CD4-positive, alpha-beta T cell treated with Interleukin-6 for 4 hours (primary cell): ENCODE results near the gene ITIH3.

ENCODE experiments used
- DNase-seq: peaks from one replicate; pipeline ENCODE4 v3.0.0-alpha.2; 2020; ENCODE audit warnings: mixed read lengths

Gene ITIH3

GRCh38 chr3:52793702-52794611, 639 bp upstream of the ITIH3 start:
- DNase-seq, result no peak

GRCh38 chr3:52795298-52795900, 803 bp downstream of the ITIH3 start:
- no peak for DNase-seq

- DNase-seq, result no peak
Measured at GRCh38 chr3:52796411-52796810, 1.8 kb downstream of the ITIH3 start.

- DNase-seq, result no peak
Measured at GRCh38 chr3:52798376-52798977, 3.9 kb downstream of the ITIH3 start.

- DNase-seq, result peak; percentile 18
Measured at GRCh38 chr3:52798978-52799476, 4.4 kb downstream of the ITIH3 start.

GRCh38 chr3:52800079-52800478, 5.5 kb downstream of the ITIH3 start:
- DNase-seq, result no peak

GRCh38 chr3:52801839-52802238, 7.2 kb downstream of the ITIH3 start:
- no peak for DNase-seq

GRCh38 chr3:52805270-52806039, 10.9 kb downstream of the ITIH3 start:
- no peak for DNase-seq

GRCh38 chr3:52809149-52809548, 14.6 kb downstream of the ITIH3 start:
- no peak for DNase-seq

- no peak for DNase-seq
Measured at GRCh38 chr3:52809662-52810377, 15.2 kb downstream of the ITIH3 start.

- no peak for DNase-seq
Measured at GRCh38 chr3:52810923-52811322, 16.3 kb downstream of the ITIH3 start.

- DNase-seq, result no peak
Measured at GRCh38 chr3:52811452-52812011, 16.9 kb downstream of the ITIH3 start.

GRCh38 chr3:52813810-52814209, 19.2 kb downstream of the ITIH3 start:
- DNase-seq, result no peak

GRCh38 chr3:52816199-52816598, 21.6 kb downstream of the ITIH3 start:
- DNase-seq, result no peak

- DNase-seq, result no peak
Measured at GRCh38 chr3:52816654-52817053, 22.1 kb downstream of the ITIH3 start.

GRCh38 chr3:52817221-52817620, 22.6 kb downstream of the ITIH3 start:
- DNase-seq, result no peak

- DNase-seq, result no peak
Measured at GRCh38 chr3:52817860-52818259, 23.3 kb downstream of the ITIH3 start.

- DNase-seq, result no peak
Measured at GRCh38 chr3:52819936-52820335, 25.3 kb downstream of the ITIH3 start.

- DNase-seq, result peak; percentile 7
Measured at GRCh38 chr3:52820736-52821135, 26.1 kb downstream of the ITIH3 start.

GRCh38 chr3:52822363-52822762, 27.8 kb downstream of the ITIH3 start:
- no peak for DNase-seq

- DNase-seq, result no peak
Measured at GRCh38 chr3:52824037-52824436, 29.4 kb downstream of the ITIH3 start.

GRCh38 chr3:52827441-52827840, 32.8 kb downstream of the ITIH3 start:
- no peak for DNase-seq
